Body of pancreas (tissue), 4 donors: ENCODE measurements around the gene PELI3.

ENCODE experiments used
- POLR2A ChIP-seq, 3 donors: fragments of 450-650 bp; IDR thresholded peaks; one replicate each; pipeline ENCODE4 v1.6.1; 2016; ENCODE audit warnings: antibody characterized with exemption in 3 of 3, mild to moderate bottlenecking in 2 of 3
- TF ChIP-seq, protein P1 (sequence below), 7 experiments: fragments of 450-650 bp in 4 of 7; fragments of 200-600 bp in 3 of 7; sonication (generic) in 3 of 7; IDR thresholded peaks; one replicate each; pipeline ENCODE4 v1.5.1; 2016 to 2019; ENCODE audit warnings: antibody characterized with exemption in 7 of 7

DNA sequence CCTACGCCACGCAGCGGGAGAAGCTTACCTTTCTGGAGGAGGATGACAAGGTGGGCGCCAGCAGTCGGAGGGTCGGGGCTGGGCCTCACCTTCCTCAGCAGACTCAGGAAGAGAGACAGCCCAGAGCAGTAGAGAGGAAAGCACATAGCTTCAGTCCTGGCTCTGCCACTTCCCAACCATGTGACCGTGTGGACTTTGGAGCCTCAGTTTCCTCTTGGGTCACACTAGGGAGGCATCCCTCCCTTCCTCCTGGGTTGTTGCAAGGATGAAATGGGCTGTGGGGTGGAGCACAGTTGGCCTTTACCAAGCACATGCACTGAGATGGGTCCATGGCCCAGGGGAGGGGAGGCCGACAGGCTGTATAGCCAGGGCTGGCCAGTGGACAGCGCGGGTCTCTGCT lies 26.4 kb downstream of the PELI3 start:
- TF ChIP-seq, protein P1, sequence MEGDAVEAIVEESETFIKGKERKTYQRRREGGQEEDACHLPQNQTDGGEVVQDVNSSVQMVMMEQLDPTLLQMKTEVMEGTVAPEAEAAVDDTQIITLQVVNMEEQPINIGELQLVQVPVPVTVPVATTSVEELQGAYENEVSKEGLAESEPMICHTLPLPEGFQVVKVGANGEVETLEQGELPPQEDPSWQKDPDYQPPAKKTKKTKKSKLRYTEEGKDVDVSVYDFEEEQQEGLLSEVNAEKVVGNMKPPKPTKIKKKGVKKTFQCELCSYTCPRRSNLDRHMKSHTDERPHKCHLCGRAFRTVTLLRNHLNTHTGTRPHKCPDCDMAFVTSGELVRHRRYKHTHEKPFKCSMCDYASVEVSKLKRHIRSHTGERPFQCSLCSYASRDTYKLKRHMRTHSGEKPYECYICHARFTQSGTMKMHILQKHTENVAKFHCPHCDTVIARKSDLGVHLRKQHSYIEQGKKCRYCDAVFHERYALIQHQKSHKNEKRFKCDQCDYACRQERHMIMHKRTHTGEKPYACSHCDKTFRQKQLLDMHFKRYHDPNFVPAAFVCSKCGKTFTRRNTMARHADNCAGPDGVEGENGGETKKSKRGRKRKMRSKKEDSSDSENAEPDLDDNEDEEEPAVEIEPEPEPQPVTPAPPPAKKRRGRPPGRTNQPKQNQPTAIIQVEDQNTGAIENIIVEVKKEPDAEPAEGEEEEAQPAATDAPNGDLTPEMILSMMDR (IDR thresholded peaks at IDR 0.05), result no peak
- TF ChIP-seq POLR2A (IDR thresholded peaks at IDR 0.05), result no peak
